Right lobe of liver (tissue), 6 donors: ENCODE results near the gene SPINK7. TPM values are rescaled to one million over a fixed set of nuclear protein-coding genes. Genes with fewer than 3 reads are reported as not detected.

ENCODE experiments used
- ATAC-seq, 4 donors: fragments of 200-7000 bp; cut with Tn5 transposase; one replicate each; pipeline ENCODE4 v1.9.1; 2020; ENCODE audit warnings: mild to moderate bottlenecking in 4 of 4, moderate library complexity in 4 of 4
- DNase-seq, 3 donors: peaks; one replicate each; pipeline ENCODE4 v3.0.0-alpha.2; 2020
- H3K27ac ChIP-seq, 3 donors: fragments of 200-600 bp; one replicate each; pipeline ENCODE4 v1.8.0; 2022
- H3K27me3 ChIP-seq, 2 donors: fragments of 200-600 bp; one replicate each; pipeline ENCODE4 v1.8.0; 2022
- H3K36me3 ChIP-seq, 4 donors: fragments of 200-600 bp; sonication (generic) in 1 of 4; one replicate each; pipeline versions ENCODE4 v1.5.1 to v1.8.0; 2017 to 2022; ENCODE audit warnings: control low read depth in 1 of 4
- H3K4me1 ChIP-seq, 4 donors: fragments of 200-600 bp; sonication (generic) in 1 of 4; one replicate each; pipeline versions ENCODE4 v1.5.1 to v1.8.0; 2017 to 2022; ENCODE audit warnings: control low read depth in 1 of 4
- H3K4me3 ChIP-seq, 3 donors: fragments of 200-600 bp; one replicate each; pipeline ENCODE4 v1.8.0; 2022
- H3K9me3 ChIP-seq, 4 donors: fragments of 200-600 bp; sonication (generic) in 1 of 4; one replicate each; pipeline versions ENCODE4 v1.5.1 to v1.8.0; 2017 to 2022; ENCODE audit warnings: control low read depth in 1 of 4
- CTCF ChIP-seq, 4 donors: fragments of 200-600 bp in 3 of 4; fragments of 450-650 bp in 1 of 4; IDR thresholded peaks; one replicate each; pipeline versions ENCODE4 v1.5.1 to v1.8.0; 2016 to 2022; ENCODE audit warnings: antibody characterized with exemption in 4 of 4, mild to moderate bottlenecking in 2 of 4
- POLR2A ChIP-seq: fragments of 450-650 bp; IDR thresholded peaks from one replicate; pipeline ENCODE4 v1.6.1; 2017; ENCODE audit warnings: antibody characterized with exemption, mild to moderate bottlenecking
- WGBS: methylation state at CpG from one replicate; pipeline ENCODE4 v1.1.6; 2018; ENCODE audit warnings: low coverage, low lambda C conversion rate; ENCODE audit not compliant: insufficient coverage; ENCODE audit errors: missing lambda C conversion rate; 5-methylcytosine and 5-hydroxymethylcytosine counted together
- intact Hi-C, 2 donors: fragments of 100-400 bp; cut with DNase I; formaldehyde crosslinking; loops; one replicate each; pipeline versions ENCODE4 v1.11.2 to v1.14.1; 2022
- total RNA-seq, 6 experiments: library from RNA; depleted of rRNA in 2 of 6; stranded (reverse); fragments of >200 nt in 2 of 6; fragmentation: NEBNext Ultra II Directional in 3 of 6; extraction: Animal tissue kit (Norgen Biotek cat#: 25700) in 3 of 6; gene quantifications; one replicate each; pipeline versions ENCODE4 v1.1.0 to v1.2.4, GENCODE V29; 2016 to 2023
- donor health status: DM: no; HTN: yes; CAD: no.
- donor health status: DM: no; HTN: no; CAD: no.
- donor health status: DM: no; HTN: no; CAD: no.
- donor health status: DM: no; HTN: yes; CAD: no.
- donor health status: DM: no; HTN: yes; CAD: no.

Gene SPINK7
- total RNA-seq, 6 experiments from 2014 or later: not detected

GRCh38 chr5:148333262-148333849 is 21.1 kb downstream of the SPINK7 start:
- Histone ChIP-seq H3K36me3 (no peaks in the 10 kb centered on the region), H3K4me3 (no peak overlapping the region), H3K27ac (no peak overlapping the region), H3K27me3 (no peaks in the 10 kb centered on the region), H3K4me1 (no peaks in the 10 kb centered on the region), H3K9me3 (no peaks in the 10 kb centered on the region)
- no peak for TF ChIP-seq POLR2A
- no peak for TF ChIP-seq CTCF (IDR thresholded peaks at IDR 0.05)
- DNase-seq: no peak
- no peak for ATAC-seq
- 89% methylated on average over 3 of the region's 4 CpGs for WGBS
- intact Hi-C loops: no loop called here

GRCh38 chr5:148335259-148335658 is 23.0 kb downstream of the SPINK7 start, which contains the start of gene SPINK9:
TSS of gene SPINK9 (plus strand) at chr5:148335559. CDS start at chr5:148335614, 55 bp downstream.
- Histone ChIP-seq H3K4me1 (no peaks in the 10 kb centered on the region), H3K36me3 (no peaks in the 10 kb centered on the region), H3K27ac (no peak within 1 kb of the TSS), H3K4me3 (no peak within 1 kb of the TSS), H3K27me3 (no peaks in the 10 kb centered on the region), H3K9me3 (no peaks in the 10 kb centered on the region)
- TF ChIP-seq CTCF (IDR thresholded peaks at IDR 0.05) (no peak), POLR2A (no peak)
- WGBS: 92% methylated on average over 3 of the region's 3 CpGs
- DNase-seq: no peak
- intact Hi-C loops: no loop called here
- no peak for ATAC-seq

GRCh38 chr5:148336704-148337435 is 24.6 kb downstream of the SPINK7 start:
- WGBS: 67% methylated on average over 3 of the region's 3 CpGs
- no peak for ATAC-seq
- Histone ChIP-seq H3K4me1 (no peaks in the 10 kb centered on the region), H3K27ac (no peak overlapping the region), H3K27me3 (no peaks in the 10 kb centered on the region), H3K36me3 (no peaks in the 10 kb centered on the region), H3K9me3 (no peaks in the 10 kb centered on the region), H3K4me3 (no peak overlapping the region)
- no peak for TF ChIP-seq POLR2A
- DNase-seq: no peak
- intact Hi-C loops: no loop called here

- no peaks in the 10 kb centered on the region for H3K9me3 ChIP-seq
- no peak overlapping the region for H3K4me3 ChIP-seq
- DNase-seq (no peak), ATAC-seq (no peak)
- intact Hi-C loops: no loop called here
- H3K27me3 ChIP-seq: no peaks in the 10 kb centered on the region
- TF ChIP-seq POLR2A (no peak), CTCF (IDR thresholded peaks at IDR 0.05) (no peak)
- no peaks in the 10 kb centered on the region for H3K36me3 ChIP-seq
- WGBS: 83% methylated on average over 2 of the region's 2 CpGs
- H3K4me1 ChIP-seq: no peaks in the 10 kb centered on the region
- H3K27ac ChIP-seq: no peak overlapping the region
Measured at GRCh38 chr5:148342371-148343045, 30.3 kb downstream of the SPINK7 start.

GRCh38 chr5:148343046-148343407 is 30.8 kb downstream of the SPINK7 start:
- no peak for TF ChIP-seq CTCF (IDR thresholded peaks at IDR 0.05)
- TF ChIP-seq POLR2A: no peak
- H3K9me3 ChIP-seq: no peaks in the 10 kb centered on the region
- WGBS: 92% methylated on average over 2 of the region's 2 CpGs
- H3K27ac ChIP-seq: no peak overlapping the region
- no peaks in the 10 kb centered on the region for H3K27me3 ChIP-seq
- DNase-seq (no peak), ATAC-seq (no peak)
- no peaks in the 10 kb centered on the region for H3K4me1 ChIP-seq
- no peaks in the 10 kb centered on the region for H3K36me3 ChIP-seq
- intact Hi-C loops: no loop called here
- no peak overlapping the region for H3K4me3 ChIP-seq
